ENCODE results near the gene C19orf33.

C19orf33 gene

DNA sequence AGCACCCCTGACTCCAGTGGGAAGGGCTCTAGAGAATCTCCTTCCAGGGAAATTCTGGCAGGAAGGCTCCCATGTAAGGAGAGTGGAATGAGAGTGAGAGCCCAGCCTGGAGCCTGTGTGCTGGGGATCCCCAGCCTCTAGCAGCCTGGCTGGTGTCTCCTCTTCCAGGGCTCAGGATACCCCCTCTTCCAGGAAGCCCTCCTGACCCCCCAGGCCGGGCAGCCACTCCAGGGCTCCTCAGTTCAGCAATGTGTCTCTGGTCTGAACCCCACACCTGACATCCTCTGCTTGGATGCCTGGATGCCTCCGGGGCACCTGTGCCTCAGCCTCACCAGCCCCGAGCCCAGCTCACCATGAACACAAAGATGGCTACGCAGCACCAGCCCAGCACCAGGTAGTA is 3.0 kb downstream of the C19orf33 start:
- no peak for TF ChIP-seq SPI1 (IDR thresholded peaks at IDR 0.05; ENCODE audit: borderline replicate concordance, low read depth)
- TF ChIP-seq, protein P1, sequence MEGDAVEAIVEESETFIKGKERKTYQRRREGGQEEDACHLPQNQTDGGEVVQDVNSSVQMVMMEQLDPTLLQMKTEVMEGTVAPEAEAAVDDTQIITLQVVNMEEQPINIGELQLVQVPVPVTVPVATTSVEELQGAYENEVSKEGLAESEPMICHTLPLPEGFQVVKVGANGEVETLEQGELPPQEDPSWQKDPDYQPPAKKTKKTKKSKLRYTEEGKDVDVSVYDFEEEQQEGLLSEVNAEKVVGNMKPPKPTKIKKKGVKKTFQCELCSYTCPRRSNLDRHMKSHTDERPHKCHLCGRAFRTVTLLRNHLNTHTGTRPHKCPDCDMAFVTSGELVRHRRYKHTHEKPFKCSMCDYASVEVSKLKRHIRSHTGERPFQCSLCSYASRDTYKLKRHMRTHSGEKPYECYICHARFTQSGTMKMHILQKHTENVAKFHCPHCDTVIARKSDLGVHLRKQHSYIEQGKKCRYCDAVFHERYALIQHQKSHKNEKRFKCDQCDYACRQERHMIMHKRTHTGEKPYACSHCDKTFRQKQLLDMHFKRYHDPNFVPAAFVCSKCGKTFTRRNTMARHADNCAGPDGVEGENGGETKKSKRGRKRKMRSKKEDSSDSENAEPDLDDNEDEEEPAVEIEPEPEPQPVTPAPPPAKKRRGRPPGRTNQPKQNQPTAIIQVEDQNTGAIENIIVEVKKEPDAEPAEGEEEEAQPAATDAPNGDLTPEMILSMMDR (IDR thresholded peaks at IDR 0.05; ENCODE audit: insufficient read depth, low read length) = no peak
- Histone ChIP-seq H3K27me3 (ENCODE audit: insufficient read depth, poor library complexity, severe bottlenecking) (no peaks in the 10 kb centered on the region), H3K27ac (replicated peaks) (no peak overlapping the region), H3K4me3 (replicated peaks; ENCODE audit: insufficient read depth, low read length) (no peak overlapping the region)
- DNase-seq (ENCODE audit: low read depth in 1 of 2, low spot score in 1 of 2) = no peak

DNA sequence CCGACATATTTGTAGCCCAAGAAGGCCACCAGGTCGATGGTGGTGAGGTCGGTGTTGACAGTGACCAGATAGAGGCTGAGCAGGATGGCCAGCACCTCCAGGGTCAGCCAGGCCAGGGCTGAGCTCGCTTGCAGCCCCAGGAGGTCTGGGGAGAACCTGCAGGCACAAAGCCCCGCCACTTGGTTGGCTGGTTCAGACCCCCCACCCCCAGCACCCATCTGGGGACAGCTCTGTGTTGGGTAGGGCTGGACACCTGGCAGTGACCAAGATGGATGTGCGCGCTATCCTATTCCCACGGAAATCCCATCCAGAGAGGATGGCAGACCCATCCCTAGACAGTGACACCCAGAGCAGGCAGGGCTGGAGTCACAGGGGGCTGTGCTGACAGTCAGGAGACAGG is 3.5 kb downstream of the C19orf33 start:
- DNase-seq (ENCODE audit: low read depth in 1 of 2, low spot score in 1 of 2) = no peak
- TF ChIP-seq, protein P1 (IDR thresholded peaks at IDR 0.05; ENCODE audit: insufficient read depth, low read length) = no peak
- TF ChIP-seq, protein P2, sequence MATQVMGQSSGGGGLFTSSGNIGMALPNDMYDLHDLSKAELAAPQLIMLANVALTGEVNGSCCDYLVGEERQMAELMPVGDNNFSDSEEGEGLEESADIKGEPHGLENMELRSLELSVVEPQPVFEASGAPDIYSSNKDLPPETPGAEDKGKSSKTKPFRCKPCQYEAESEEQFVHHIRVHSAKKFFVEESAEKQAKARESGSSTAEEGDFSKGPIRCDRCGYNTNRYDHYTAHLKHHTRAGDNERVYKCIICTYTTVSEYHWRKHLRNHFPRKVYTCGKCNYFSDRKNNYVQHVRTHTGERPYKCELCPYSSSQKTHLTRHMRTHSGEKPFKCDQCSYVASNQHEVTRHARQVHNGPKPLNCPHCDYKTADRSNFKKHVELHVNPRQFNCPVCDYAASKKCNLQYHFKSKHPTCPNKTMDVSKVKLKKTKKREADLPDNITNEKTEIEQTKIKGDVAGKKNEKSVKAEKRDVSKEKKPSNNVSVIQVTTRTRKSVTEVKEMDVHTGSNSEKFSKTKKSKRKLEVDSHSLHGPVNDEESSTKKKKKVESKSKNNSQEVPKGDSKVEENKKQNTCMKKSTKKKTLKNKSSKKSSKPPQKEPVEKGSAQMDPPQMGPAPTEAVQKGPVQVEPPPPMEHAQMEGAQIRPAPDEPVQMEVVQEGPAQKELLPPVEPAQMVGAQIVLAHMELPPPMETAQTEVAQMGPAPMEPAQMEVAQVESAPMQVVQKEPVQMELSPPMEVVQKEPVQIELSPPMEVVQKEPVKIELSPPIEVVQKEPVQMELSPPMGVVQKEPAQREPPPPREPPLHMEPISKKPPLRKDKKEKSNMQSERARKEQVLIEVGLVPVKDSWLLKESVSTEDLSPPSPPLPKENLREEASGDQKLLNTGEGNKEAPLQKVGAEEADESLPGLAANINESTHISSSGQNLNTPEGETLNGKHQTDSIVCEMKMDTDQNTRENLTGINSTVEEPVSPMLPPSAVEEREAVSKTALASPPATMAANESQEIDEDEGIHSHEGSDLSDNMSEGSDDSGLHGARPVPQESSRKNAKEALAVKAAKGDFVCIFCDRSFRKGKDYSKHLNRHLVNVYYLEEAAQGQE (IDR thresholded peaks at IDR 0.05; ENCODE audit: insufficient replicate concordance, low read depth) = no peak
- TF ChIP-seq POLR2AphosphoS5 (IDR thresholded peaks at IDR 0.05; ENCODE audit: low read depth) (no peak), SPI1 (IDR thresholded peaks at IDR 0.05; ENCODE audit: borderline replicate concordance, low read depth) (no peak), GABPA (IDR thresholded peaks at IDR 0.05; ENCODE audit: low read depth) (no peak)

DNA sequence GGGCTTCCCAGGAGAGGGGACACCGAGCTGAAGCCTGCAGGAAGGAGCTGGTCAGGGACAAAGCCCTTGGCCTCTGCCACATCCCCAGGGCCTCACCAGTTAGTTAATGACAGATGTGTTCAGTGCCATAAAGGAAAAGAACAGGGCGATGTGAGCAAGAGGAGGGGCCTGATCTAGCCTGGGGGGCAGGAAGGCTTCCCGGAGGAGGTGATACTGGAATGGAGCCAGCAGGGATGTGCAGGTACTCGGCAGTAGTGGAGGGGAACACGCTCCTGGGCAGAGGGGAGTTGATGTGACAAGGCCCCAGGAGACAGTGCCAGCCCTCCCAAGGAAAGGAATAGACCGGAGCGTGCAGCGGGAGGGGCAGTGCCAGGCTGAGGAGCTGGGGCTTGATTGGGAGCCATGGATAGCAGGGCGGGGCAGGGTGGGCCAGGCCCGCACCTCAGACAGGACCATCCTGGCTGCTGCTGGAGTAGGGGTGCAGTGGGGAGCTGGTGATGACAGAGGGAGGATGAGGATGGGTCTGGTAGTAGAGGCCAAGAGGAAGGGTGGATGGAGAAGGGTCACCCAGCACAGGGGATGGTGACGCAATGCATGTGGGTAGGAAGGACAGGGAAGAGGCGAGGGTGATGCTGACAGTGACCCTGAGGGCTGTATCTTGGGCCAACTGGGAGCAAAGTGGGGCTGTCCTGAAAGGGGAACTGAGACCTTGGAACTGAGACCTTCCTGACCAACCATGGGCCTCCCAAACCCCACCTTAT is 4.1 kb downstream of the C19orf33 start:
- Histone ChIP-seq H3K27ac (replicated peaks) (no peak overlapping the region), H3K4me3 (replicated peaks; ENCODE audit: insufficient read depth, low read length) (no peak overlapping the region), H3K27me3 (ENCODE audit: insufficient read depth, poor library complexity, severe bottlenecking) (no peaks in the 10 kb centered on the region)
- TF ChIP-seq POLR2AphosphoS5 (IDR thresholded peaks at IDR 0.05; ENCODE audit: low read depth) (no peak), SPI1 (IDR thresholded peaks at IDR 0.05; ENCODE audit: borderline replicate concordance, low read depth) (no peak), GABPA (IDR thresholded peaks at IDR 0.05; ENCODE audit: low read depth) (no peak)
- TF ChIP-seq, protein P1 (IDR thresholded peaks at IDR 0.05; ENCODE audit: insufficient read depth, low read length) = no peak
- TF ChIP-seq, protein P2 (IDR thresholded peaks at IDR 0.05; ENCODE audit: insufficient replicate concordance, low read depth) = no peak
- DNase-seq (ENCODE audit: low read depth in 1 of 2, low spot score in 1 of 2) = no peak

More for the DNA sequence above, 3.5 kb downstream of the C19orf33 start:
- Histone ChIP-seq H3K4me3 (replicated peaks; ENCODE audit: insufficient read depth, low read length) (no peak overlapping the region), H3K27ac (replicated peaks) (no peak overlapping the region), H3K27me3 (ENCODE audit: insufficient read depth, poor library complexity, severe bottlenecking) (no peaks in the 10 kb centered on the region)
